Measurements from ENCODE around the gene VPS45. TPM values are rescaled to one million over a fixed set of nuclear protein-coding genes. Genes with fewer than 3 reads are reported as not detected.

VPS45 gene
- total and polyA plus RNA-seq, 2 of the 13 experiments (the other 11 are each of a cell fraction or from before 2014, with no cell fraction given), result 15.2 to 25.2 TPM

DNA sequence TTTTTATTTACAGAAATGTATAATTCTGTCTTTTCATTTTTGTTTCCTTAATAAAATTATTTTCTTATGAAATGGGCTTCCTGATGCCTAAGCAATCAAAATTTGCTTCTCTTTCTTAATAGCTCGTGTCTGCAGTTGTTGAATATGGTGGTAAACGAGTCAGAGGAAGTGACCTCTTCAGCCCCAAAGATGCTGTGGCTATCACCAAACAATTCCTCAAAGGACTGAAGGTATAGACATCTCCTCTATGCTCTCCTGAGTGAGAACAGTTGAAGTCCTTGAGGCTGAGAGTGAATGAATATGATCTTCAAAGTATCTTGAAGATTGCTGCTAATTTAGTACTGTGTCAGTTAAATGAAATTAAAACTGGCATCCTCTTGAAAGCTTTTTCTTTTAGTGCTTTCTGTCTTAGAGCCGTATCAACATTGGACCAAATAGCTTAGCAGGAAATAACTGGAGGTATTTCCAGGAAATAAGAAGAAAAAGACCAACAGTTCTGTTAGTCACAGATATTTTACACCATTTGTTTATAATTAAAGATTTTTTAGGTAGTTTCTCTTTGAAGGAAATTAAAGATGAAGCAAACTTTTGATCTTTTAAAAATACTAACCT is 24.7 kb downstream of the VPS45 start:
- FAIRE-seq (no peak), ATAC-seq (no peak), DNase-seq (ENCODE audit: low spot score) (no peak)
- H3K4me3 ChIP-seq (replicated peaks in 1 of 3; ENCODE audit: insufficient read depth in 1 of 3, low read depth in 2 of 3, low read length in 3 of 3), result no peak overlapping the region
- H4K20me1 ChIP-seq (ENCODE audit: insufficient read depth, low read length), result no peaks in the 10 kb centered on the region
- no peak overlapping the region for H3K9ac ChIP-seq (ENCODE audit: insufficient read depth, low read depth, low read length)
- intact Hi-C loops (cut with micrococcal nuclease; ENCODE audit: unreplicated experiment) (no loop called here), in situ Hi-C loops (cut with HindIII; ENCODE audit: extremely low pct_ligation_motif_present, low pct_unique_long_range_greater_than_20kb) (no loop called here)
- no peak overlapping the region for H2AFZ ChIP-seq (ENCODE audit: low read length)
- H3K9me3 ChIP-seq (ENCODE audit: low read length), result no peaks in the 10 kb centered on the region
- H3K36me3 ChIP-seq (replicated peaks in 1 of 2; ENCODE audit: control insufficient read depth in 1 of 2, insufficient read depth in 2 of 2, low read length in 2 of 2), result peaks cover 3 to 16% of the 10 kb centered on the region in 2 experiments; a peak in 2 of 5 replicates
- CTCF ChIA-PET (ENCODE audit: low intra/inter-chr PET ratio, low total read pairs), result no interaction called here
- H3K27ac ChIP-seq (ENCODE audit: extremely low read length, insufficient read depth, low read length), result no peak overlapping the region
- no peaks in the 10 kb centered on the region for H3K79me2 ChIP-seq (ENCODE audit: insufficient read depth, low read length)
- no peaks in the 10 kb centered on the region for H3K4me1 ChIP-seq (ENCODE audit: insufficient read depth, low read length)
- POLR2A ChIA-PET, result no interaction called here
- TF ChIP-seq, protein P1, sequence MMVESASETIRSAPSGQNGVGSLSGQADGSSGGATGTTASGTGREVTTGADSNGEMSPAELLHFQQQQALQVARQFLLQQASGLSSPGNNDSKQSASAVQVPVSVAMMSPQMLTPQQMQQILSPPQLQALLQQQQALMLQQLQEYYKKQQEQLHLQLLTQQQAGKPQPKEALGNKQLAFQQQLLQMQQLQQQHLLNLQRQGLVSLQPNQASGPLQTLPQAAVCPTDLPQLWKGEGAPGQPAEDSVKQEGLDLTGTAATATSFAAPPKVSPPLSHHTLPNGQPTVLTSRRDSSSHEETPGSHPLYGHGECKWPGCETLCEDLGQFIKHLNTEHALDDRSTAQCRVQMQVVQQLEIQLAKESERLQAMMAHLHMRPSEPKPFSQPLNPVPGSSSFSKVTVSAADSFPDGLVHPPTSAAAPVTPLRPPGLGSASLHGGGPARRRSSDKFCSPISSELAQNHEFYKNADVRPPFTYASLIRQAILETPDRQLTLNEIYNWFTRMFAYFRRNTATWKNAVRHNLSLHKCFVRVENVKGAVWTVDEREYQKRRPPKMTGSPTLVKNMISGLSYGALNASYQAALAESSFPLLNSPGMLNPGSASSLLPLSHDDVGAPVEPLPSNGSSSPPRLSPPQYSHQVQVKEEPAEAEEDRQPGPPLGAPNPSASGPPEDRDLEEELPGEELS (CRISPR knock-in tag; IDR thresholded peaks at IDR 0.05), result no peak
- TF ChIP-seq NFKB2 (CRISPR knock-in tag; IDR thresholded peaks at IDR 0.05; ENCODE audit: borderline replicate concordance), result no peak
- no peak for TF ChIP-seq ZNF432 (CRISPR knock-in tag; IDR thresholded peaks at IDR 0.05; ENCODE audit: borderline replicate concordance)
- no peak for TF ChIP-seq TCF12 (IDR thresholded peaks at IDR 0.05)
- TF ChIP-seq TCF12 (CRISPR knock-in tag; IDR thresholded peaks at IDR 0.05), result no peak
- no peaks in the 10 kb centered on the region for H3K27me3 ChIP-seq (ENCODE audit: control insufficient read depth in 1 of 2, insufficient read depth in 2 of 2, low read length in 2 of 2)
- H3K4me2 ChIP-seq (ENCODE audit: low read depth, low read length), result no peak overlapping the region
- BruUV-seq (replicated peaks), result no TSS peak
- 89% methylated on average over 3 of the region's 3 CpGs for WGBS (ENCODE audit: low lambda C conversion rate)

DNA sequence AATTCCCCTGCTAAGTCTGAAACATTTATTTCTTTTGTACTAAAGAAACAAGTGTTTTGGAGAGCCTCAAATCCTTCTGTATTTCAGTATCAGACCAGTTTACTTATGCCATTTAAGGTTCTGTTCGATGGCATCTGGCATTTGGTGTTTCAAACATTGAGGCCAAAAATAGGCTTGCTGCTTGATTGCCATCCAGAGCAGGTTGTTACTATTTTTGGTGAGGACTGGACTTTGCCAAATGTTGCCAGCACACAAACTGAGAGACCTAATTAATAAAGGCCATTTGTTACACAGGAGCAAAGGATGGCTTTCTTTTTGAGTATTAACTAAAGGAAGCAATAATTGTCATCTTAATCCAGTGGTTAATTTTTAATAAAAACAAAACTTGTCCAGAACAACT is 26.2 kb downstream of the VPS45 start:
- ATAC-seq (no peak), DNase-seq (ENCODE audit: low spot score) (no peak), FAIRE-seq (no peak)
- H2AFZ ChIP-seq (ENCODE audit: low read length), result no peak overlapping the region
- H4K20me1 ChIP-seq (ENCODE audit: insufficient read depth, low read length), result no peaks in the 10 kb centered on the region
- H3K4me2 ChIP-seq (ENCODE audit: low read depth, low read length), result no peak overlapping the region
- ChIA-PET POLR2A (no interaction called here), CTCF (ENCODE audit: low intra/inter-chr PET ratio, low total read pairs) (no interaction called here)
- H3K79me2 ChIP-seq (ENCODE audit: insufficient read depth, low read length), result no peaks in the 10 kb centered on the region
- H3K4me3 ChIP-seq (replicated peaks in 1 of 3; ENCODE audit: insufficient read depth in 1 of 3, low read depth in 2 of 3, low read length in 3 of 3), result no peak overlapping the region
- intact Hi-C loops (cut with micrococcal nuclease; ENCODE audit: unreplicated experiment) (no loop called here), in situ Hi-C loops (cut with HindIII; ENCODE audit: extremely low pct_ligation_motif_present, low pct_unique_long_range_greater_than_20kb) (no loop called here)
- no peaks in the 10 kb centered on the region for H3K9me3 ChIP-seq (ENCODE audit: low read length)
- no peak overlapping the region for H3K9ac ChIP-seq (ENCODE audit: insufficient read depth, low read depth, low read length)
- no TSS peak for BruUV-seq (replicated peaks)
- H3K4me1 ChIP-seq (ENCODE audit: insufficient read depth, low read length), result no peaks in the 10 kb centered on the region
- no peak overlapping the region for H3K27ac ChIP-seq (ENCODE audit: extremely low read length, insufficient read depth, low read length)
- H3K27me3 ChIP-seq (ENCODE audit: control insufficient read depth in 1 of 2, insufficient read depth in 2 of 2, low read length in 2 of 2), result no peaks in the 10 kb centered on the region
- peaks cover 3 to 16% of the 10 kb centered on the region in 2 experiments; a peak in 2 of 5 replicates for H3K36me3 ChIP-seq (replicated peaks in 1 of 2; ENCODE audit: control insufficient read depth in 1 of 2, insufficient read depth in 2 of 2, low read length in 2 of 2)
- 86% methylated on average over 1 of the region's 1 CpG for WGBS (ENCODE audit: low lambda C conversion rate)
- TF ChIP-seq, protein P2, sequence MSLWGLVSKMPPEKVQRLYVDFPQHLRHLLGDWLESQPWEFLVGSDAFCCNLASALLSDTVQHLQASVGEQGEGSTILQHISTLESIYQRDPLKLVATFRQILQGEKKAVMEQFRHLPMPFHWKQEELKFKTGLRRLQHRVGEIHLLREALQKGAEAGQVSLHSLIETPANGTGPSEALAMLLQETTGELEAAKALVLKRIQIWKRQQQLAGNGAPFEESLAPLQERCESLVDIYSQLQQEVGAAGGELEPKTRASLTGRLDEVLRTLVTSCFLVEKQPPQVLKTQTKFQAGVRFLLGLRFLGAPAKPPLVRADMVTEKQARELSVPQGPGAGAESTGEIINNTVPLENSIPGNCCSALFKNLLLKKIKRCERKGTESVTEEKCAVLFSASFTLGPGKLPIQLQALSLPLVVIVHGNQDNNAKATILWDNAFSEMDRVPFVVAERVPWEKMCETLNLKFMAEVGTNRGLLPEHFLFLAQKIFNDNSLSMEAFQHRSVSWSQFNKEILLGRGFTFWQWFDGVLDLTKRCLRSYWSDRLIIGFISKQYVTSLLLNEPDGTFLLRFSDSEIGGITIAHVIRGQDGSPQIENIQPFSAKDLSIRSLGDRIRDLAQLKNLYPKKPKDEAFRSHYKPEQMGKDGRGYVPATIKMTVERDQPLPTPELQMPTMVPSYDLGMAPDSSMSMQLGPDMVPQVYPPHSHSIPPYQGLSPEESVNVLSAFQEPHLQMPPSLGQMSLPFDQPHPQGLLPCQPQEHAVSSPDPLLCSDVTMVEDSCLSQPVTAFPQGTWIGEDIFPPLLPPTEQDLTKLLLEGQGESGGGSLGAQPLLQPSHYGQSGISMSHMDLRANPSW (CRISPR knock-in tag; IDR thresholded peaks at IDR 0.05; ENCODE audit: borderline replicate concordance), result no peak
- TF ChIP-seq, protein P3, sequence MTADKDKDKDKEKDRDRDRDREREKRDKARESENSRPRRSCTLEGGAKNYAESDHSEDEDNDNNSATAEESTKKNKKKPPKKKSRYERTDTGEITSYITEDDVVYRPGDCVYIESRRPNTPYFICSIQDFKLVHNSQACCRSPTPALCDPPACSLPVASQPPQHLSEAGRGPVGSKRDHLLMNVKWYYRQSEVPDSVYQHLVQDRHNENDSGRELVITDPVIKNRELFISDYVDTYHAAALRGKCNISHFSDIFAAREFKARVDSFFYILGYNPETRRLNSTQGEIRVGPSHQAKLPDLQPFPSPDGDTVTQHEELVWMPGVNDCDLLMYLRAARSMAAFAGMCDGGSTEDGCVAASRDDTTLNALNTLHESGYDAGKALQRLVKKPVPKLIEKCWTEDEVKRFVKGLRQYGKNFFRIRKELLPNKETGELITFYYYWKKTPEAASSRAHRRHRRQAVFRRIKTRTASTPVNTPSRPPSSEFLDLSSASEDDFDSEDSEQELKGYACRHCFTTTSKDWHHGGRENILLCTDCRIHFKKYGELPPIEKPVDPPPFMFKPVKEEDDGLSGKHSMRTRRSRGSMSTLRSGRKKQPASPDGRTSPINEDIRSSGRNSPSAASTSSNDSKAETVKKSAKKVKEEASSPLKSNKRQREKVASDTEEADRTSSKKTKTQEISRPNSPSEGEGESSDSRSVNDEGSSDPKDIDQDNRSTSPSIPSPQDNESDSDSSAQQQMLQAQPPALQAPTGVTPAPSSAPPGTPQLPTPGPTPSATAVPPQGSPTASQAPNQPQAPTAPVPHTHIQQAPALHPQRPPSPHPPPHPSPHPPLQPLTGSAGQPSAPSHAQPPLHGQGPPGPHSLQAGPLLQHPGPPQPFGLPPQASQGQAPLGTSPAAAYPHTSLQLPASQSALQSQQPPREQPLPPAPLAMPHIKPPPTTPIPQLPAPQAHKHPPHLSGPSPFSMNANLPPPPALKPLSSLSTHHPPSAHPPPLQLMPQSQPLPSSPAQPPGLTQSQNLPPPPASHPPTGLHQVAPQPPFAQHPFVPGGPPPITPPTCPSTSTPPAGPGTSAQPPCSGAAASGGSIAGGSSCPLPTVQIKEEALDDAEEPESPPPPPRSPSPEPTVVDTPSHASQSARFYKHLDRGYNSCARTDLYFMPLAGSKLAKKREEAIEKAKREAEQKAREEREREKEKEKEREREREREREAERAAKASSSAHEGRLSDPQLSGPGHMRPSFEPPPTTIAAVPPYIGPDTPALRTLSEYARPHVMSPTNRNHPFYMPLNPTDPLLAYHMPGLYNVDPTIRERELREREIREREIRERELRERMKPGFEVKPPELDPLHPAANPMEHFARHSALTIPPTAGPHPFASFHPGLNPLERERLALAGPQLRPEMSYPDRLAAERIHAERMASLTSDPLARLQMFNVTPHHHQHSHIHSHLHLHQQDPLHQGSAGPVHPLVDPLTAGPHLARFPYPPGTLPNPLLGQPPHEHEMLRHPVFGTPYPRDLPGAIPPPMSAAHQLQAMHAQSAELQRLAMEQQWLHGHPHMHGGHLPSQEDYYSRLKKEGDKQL (CRISPR knock-in tag; IDR thresholded peaks at IDR 0.05; ENCODE audit: low read depth), result no peak
- TF ChIP-seq TCF7 (IDR thresholded peaks at IDR 0.05; ENCODE audit: low read depth), result no peak

Data from HepG2 (cell line).